ENCODE results near the gene CLDN15. TPM values are rescaled to one million over a fixed set of nuclear protein-coding genes. Genes with fewer than 3 reads are reported as not detected.

CLDN15 gene
- total RNA-seq, 1 donor from 2014 or later = 2.1 TPM

- Histone ChIP-seq H3K9me3 (ENCODE audit: control insufficient read depth in 3 of 3, low read length in 3 of 3) (no peaks in the 10 kb centered on the region), H3K27me3 (ENCODE audit: control insufficient read depth in 3 of 3, insufficient read depth in 3 of 3, low read length in 3 of 3) (no peaks in the 10 kb centered on the region), H3K4me1 (ENCODE audit: control insufficient read depth in 3 of 3, insufficient read depth in 3 of 3, low read length in 3 of 3) (peaks cover 0 to 7% (median 0%) of the 10 kb centered on the region in 3 donors), H3K27ac (ENCODE audit: low read depth, low read length) (no peak overlapping the region), H3K4me3 (ENCODE audit: low read length in 3 of 3) (no peak overlapping the region), H3K9ac (ENCODE audit: low read depth in 1 of 3, low read length in 3 of 3) (no peak overlapping the region), H3K36me3 (ENCODE audit: control insufficient read depth in 3 of 3, insufficient read depth in 3 of 3, low read length in 3 of 3) (peaks cover 24 to 38% (median 27%) of the 10 kb centered on the region in 3 donors)
Measured at GRCh38 chr7:101225650-101226049, 12.0 kb downstream of the CLDN15 start.

- H3K9ac ChIP-seq (ENCODE audit: low read depth in 1 of 3, low read length in 3 of 3) = no peak overlapping the region
- H3K27me3 ChIP-seq (ENCODE audit: control insufficient read depth in 3 of 3, insufficient read depth in 3 of 3, low read length in 3 of 3) = no peaks in the 10 kb centered on the region
- no peak overlapping the region for H3K27ac ChIP-seq (ENCODE audit: low read depth, low read length)
- H3K4me3 ChIP-seq (ENCODE audit: low read length in 3 of 3) = no peak overlapping the region
- H3K36me3 ChIP-seq (ENCODE audit: control insufficient read depth in 3 of 3, insufficient read depth in 3 of 3, low read length in 3 of 3) = peaks cover 24 to 38% (median 27%) of the 10 kb centered on the region in 3 donors
- peaks cover 11 to 17% (median 14%) of the 10 kb centered on the region in 3 donors for H3K4me1 ChIP-seq (ENCODE audit: control insufficient read depth in 3 of 3, insufficient read depth in 3 of 3, low read length in 3 of 3)
- no peaks in the 10 kb centered on the region for H3K9me3 ChIP-seq (ENCODE audit: control insufficient read depth in 3 of 3, low read length in 3 of 3)
Measured at GRCh38 chr7:101223528-101223927, 14.1 kb downstream of the CLDN15 start.

- H3K27ac ChIP-seq (ENCODE audit: low read depth, low read length) = no peak overlapping the region
- H3K4me1 ChIP-seq (ENCODE audit: control insufficient read depth in 3 of 3, insufficient read depth in 3 of 3, low read length in 3 of 3) = peaks cover 13 to 23% (median 19%) of the 10 kb centered on the region in 3 donors
- H3K4me3 ChIP-seq (ENCODE audit: low read length in 3 of 3) = no peak overlapping the region
- H3K9ac ChIP-seq (ENCODE audit: low read depth in 1 of 3, low read length in 3 of 3) = no peak overlapping the region
- peaks cover 21 to 31% (median 23%) of the 10 kb centered on the region in 3 donors for H3K36me3 ChIP-seq (ENCODE audit: control insufficient read depth in 3 of 3, insufficient read depth in 3 of 3, low read length in 3 of 3)
- H3K9me3 ChIP-seq (ENCODE audit: control insufficient read depth in 3 of 3, low read length in 3 of 3) = no peaks in the 10 kb centered on the region
- no peaks in the 10 kb centered on the region for H3K27me3 ChIP-seq (ENCODE audit: control insufficient read depth in 3 of 3, insufficient read depth in 3 of 3, low read length in 3 of 3)
Measured at GRCh38 chr7:101222275-101222830, 15.2 kb downstream of the CLDN15 start.

GRCh38 chr7:101220295-101220694 lies 17.3 kb downstream of the CLDN15 start:
- Histone ChIP-seq H3K27me3 (ENCODE audit: control insufficient read depth in 3 of 3, insufficient read depth in 3 of 3, low read length in 3 of 3) (no peaks in the 10 kb centered on the region), H3K4me3 (ENCODE audit: low read length in 3 of 3) (no peak overlapping the region), H3K27ac (ENCODE audit: low read depth, low read length) (no peak overlapping the region), H3K36me3 (ENCODE audit: control insufficient read depth in 3 of 3, insufficient read depth in 3 of 3, low read length in 3 of 3) (peaks cover 16 to 28% (median 22%) of the 10 kb centered on the region in 3 donors), H3K9me3 (ENCODE audit: control insufficient read depth in 3 of 3, low read length in 3 of 3) (no peaks in the 10 kb centered on the region), H3K9ac (ENCODE audit: low read depth in 1 of 3, low read length in 3 of 3) (no peak overlapping the region), H3K4me1 (ENCODE audit: control insufficient read depth in 3 of 3, insufficient read depth in 3 of 3, low read length in 3 of 3) (peaks cover 26 to 34% (median 33%) of the 10 kb centered on the region in 3 donors)

GRCh38 chr7:101218236-101219125 lies 19.1 kb downstream of the CLDN15 start:
- no peaks in the 10 kb centered on the region for H3K27me3 ChIP-seq (ENCODE audit: control insufficient read depth in 3 of 3, insufficient read depth in 3 of 3, low read length in 3 of 3)
- peaks cover 26 to 34% (median 33%) of the 10 kb centered on the region in 3 donors for H3K4me1 ChIP-seq (ENCODE audit: control insufficient read depth in 3 of 3, insufficient read depth in 3 of 3, low read length in 3 of 3)
- peak overlapping the region; percentile 79 to 92 (median 85) for H3K9ac ChIP-seq (ENCODE audit: low read depth in 1 of 3, low read length in 3 of 3)
- H3K36me3 ChIP-seq (ENCODE audit: control insufficient read depth in 3 of 3, insufficient read depth in 3 of 3, low read length in 3 of 3) = peaks cover 0 to 17% (median 17%) of the 10 kb centered on the region in 3 donors
- peak overlapping the region; percentile 93 to 99 (median 97) for H3K4me3 ChIP-seq (ENCODE audit: low read length in 3 of 3)
- peak overlapping the region; percentile 91 for H3K27ac ChIP-seq (ENCODE audit: low read depth, low read length)
- no peaks in the 10 kb centered on the region for H3K9me3 ChIP-seq (ENCODE audit: control insufficient read depth in 3 of 3, low read length in 3 of 3)

GRCh38 chr7:101217388-101218235 lies 20.0 kb downstream of the CLDN15 start, which contains the start of the genes PLOD3 and ZNHIT1:
Gene PLOD3 (minus strand): TSS chr7:101217581. CDS start chr7:101217274, 307 bp downstream.
Gene ZNHIT1 (plus strand): TSS chr7:101218165. CDS start chr7:101218196, 31 bp downstream.
- Histone ChIP-seq H3K9me3 (ENCODE audit: control insufficient read depth in 3 of 3, low read length in 3 of 3) (no peaks in the 10 kb centered on the region), H3K4me1 (ENCODE audit: control insufficient read depth in 3 of 3, insufficient read depth in 3 of 3, low read length in 3 of 3) (peaks cover 26 to 34% (median 33%) of the 10 kb centered on the region in 3 donors), H3K9ac (ENCODE audit: low read depth in 1 of 3, low read length in 3 of 3) (peak within 1 kb of the TSS; percentile 79 to 92 (median 85)), H3K36me3 (ENCODE audit: control insufficient read depth in 3 of 3, insufficient read depth in 3 of 3, low read length in 3 of 3) (peaks cover 4 to 15% (median 14%) of the 10 kb centered on the region in 3 donors), H3K4me3 (ENCODE audit: low read length in 3 of 3) (peak within 1 kb of the TSS; percentile 93 to 99 (median 97)), H3K27ac (ENCODE audit: low read depth, low read length) (peak within 1 kb of the TSS; percentile 91), H3K27me3 (ENCODE audit: control insufficient read depth in 3 of 3, insufficient read depth in 3 of 3, low read length in 3 of 3) (no peaks in the 10 kb centered on the region)

GRCh38 chr7:101216860-101217387 lies 20.7 kb downstream of the CLDN15 start:
- peaks cover 24 to 34% (median 33%) of the 10 kb centered on the region in 3 donors for H3K4me1 ChIP-seq (ENCODE audit: control insufficient read depth in 3 of 3, insufficient read depth in 3 of 3, low read length in 3 of 3)
- H3K36me3 ChIP-seq (ENCODE audit: control insufficient read depth in 3 of 3, insufficient read depth in 3 of 3, low read length in 3 of 3) = peaks cover 8 to 17% (median 15%) of the 10 kb centered on the region in 3 donors
- H3K9me3 ChIP-seq (ENCODE audit: control insufficient read depth in 3 of 3, low read length in 3 of 3) = no peaks in the 10 kb centered on the region
- H3K4me3 ChIP-seq (ENCODE audit: low read length in 3 of 3) = peak overlapping the region; percentile 70 to 99 (median 93)
- no peaks in the 10 kb centered on the region for H3K27me3 ChIP-seq (ENCODE audit: control insufficient read depth in 3 of 3, insufficient read depth in 3 of 3, low read length in 3 of 3)
- peak overlapping the region; percentile 91 for H3K27ac ChIP-seq (ENCODE audit: low read depth, low read length)
- H3K9ac ChIP-seq (ENCODE audit: low read depth in 1 of 3, low read length in 3 of 3) = peak overlapping the region; percentile 67 to 92 (median 85)

- H3K9ac ChIP-seq (ENCODE audit: low read depth in 1 of 3, low read length in 3 of 3) = peak overlapping the region; percentile 67 to 92 (median 85)
- peak overlapping the region; percentile 70 to 99 (median 93) for H3K4me3 ChIP-seq (ENCODE audit: low read length in 3 of 3)
- H3K4me1 ChIP-seq (ENCODE audit: control insufficient read depth in 3 of 3, insufficient read depth in 3 of 3, low read length in 3 of 3) = peaks cover 23 to 34% (median 33%) of the 10 kb centered on the region in 3 donors
- peaks cover 11 to 17% (median 17%) of the 10 kb centered on the region in 3 donors for H3K36me3 ChIP-seq (ENCODE audit: control insufficient read depth in 3 of 3, insufficient read depth in 3 of 3, low read length in 3 of 3)
- peak overlapping the region; percentile 91 for H3K27ac ChIP-seq (ENCODE audit: low read depth, low read length)
- no peaks in the 10 kb centered on the region for H3K9me3 ChIP-seq (ENCODE audit: control insufficient read depth in 3 of 3, low read length in 3 of 3)
- H3K27me3 ChIP-seq (ENCODE audit: control insufficient read depth in 3 of 3, insufficient read depth in 3 of 3, low read length in 3 of 3) = no peaks in the 10 kb centered on the region
Measured at GRCh38 chr7:101216001-101216859, 21.4 kb downstream of the CLDN15 start.

Measured in skeletal muscle tissue (tissue), 4 donors.